ENCODE measurements around the gene NOTO. TPM values are rescaled to one million over a fixed set of nuclear protein-coding genes. Genes with fewer than 3 reads are reported as not detected.
"Not testable (repeated sequence)": the region's sequence is repeated elsewhere in the genome, so short reads cannot be mapped to it uniquely, and the experiment has no call there.

NOTO gene
- total and polyA plus RNA-seq, 2 of the 8 experiments (the other 6 are each of a cell fraction or from before 2014, with no cell fraction given): 0.33 to 0.54 TPM

- H2BK12ac ChIP-seq (ENCODE audit: low read depth, low read length); H3K23me2 ChIP-seq (ENCODE audit: low read depth, low read length); H3K79me1 ChIP-seq (ENCODE audit: low read depth, low read length); H3K36me3 ChIP-seq (ENCODE audit: control insufficient read depth in 2 of 4, insufficient read depth in 4 of 4, low read length in 3 of 4); POLR2A ChIA-PET (ENCODE audit: partially characterized antibody); H2AFZ ChIP-seq (ENCODE audit: low read length); H2BK5ac ChIP-seq (ENCODE audit: low read depth, low read length); H3K9me3 ChIP-seq (ENCODE audit: insufficient read depth in 2 of 2, low read depth in 1 of 2, low read length in 1 of 2); H4K5ac ChIP-seq (ENCODE audit: insufficient read length, low read depth, low read length); H3K79me2 ChIP-seq (ENCODE audit: control insufficient read depth in 1 of 2, insufficient read depth in 2 of 2, low read length in 2 of 2); H2BK120ac ChIP-seq (replicated peaks; ENCODE audit: low read depth, low read length); H4K91ac ChIP-seq (replicated peaks; ENCODE audit: insufficient read length, low read length); H3K27me3 ChIP-seq (replicated peaks in 1 of 4; ENCODE audit: control insufficient read depth in 3 of 4, extremely low read depth in 1 of 4, insufficient read depth in 3 of 4, low read length in 3 of 4); H3K9ac ChIP-seq (replicated peaks in 1 of 4; ENCODE audit: extremely low read depth in 1 of 4, low read depth in 3 of 4, low read length in 3 of 4); H2BK20ac ChIP-seq (ENCODE audit: low read length); H3K18ac ChIP-seq (ENCODE audit: extremely low read depth, low read length); H3K4me2 ChIP-seq (ENCODE audit: insufficient read depth in 1 of 2, low read depth in 2 of 2, low read length in 2 of 2); H3K27ac ChIP-seq (ENCODE audit: low read depth, low read length); H3K4me3 ChIP-seq (ENCODE audit: extremely low read depth in 1 of 4, insufficient read depth in 2 of 4, low read depth in 3 of 4, low read length in 4 of 4); FAIRE-seq; H3K23ac ChIP-seq (ENCODE audit: insufficient read length); H2BK15ac ChIP-seq (ENCODE audit: low read length); H4K20me1 ChIP-seq (replicated peaks in 1 of 2; ENCODE audit: control insufficient read depth in 1 of 2, insufficient read depth in 2 of 2, low read length in 2 of 2); H3K56ac ChIP-seq (replicated peaks; ENCODE audit: insufficient read length, low read depth, low read length); H3K4me1 ChIP-seq (replicated peaks in 1 of 4; ENCODE audit: control insufficient read depth in 3 of 4, insufficient read depth in 4 of 4, low read length in 3 of 4); H3K14ac ChIP-seq (ENCODE audit: insufficient read length); H4K8ac ChIP-seq (ENCODE audit: extremely low read depth, insufficient read depth, low read length); DNase-seq (ENCODE audit: low read depth in 1 of 2, low spot score in 2 of 2); H2AK5ac ChIP-seq (ENCODE audit: low read depth, low read length); H3K4ac ChIP-seq (replicated peaks; ENCODE audit: insufficient read length, low read depth, low read length): not testable (repeated sequence)
- CTCF ChIA-PET (ENCODE audit: partially characterized antibody): interaction anchor here (0.7 to 1.5 kb wide), 3 partner anchors 58 to 180 kb away, joined by 3 to 6 read pairs (median 4); no protein-coding TSS in a partner anchor
Observed at GRCh38 chr2:73168348-73168747, 34.0 kb upstream of the NOTO start.

DNA sequence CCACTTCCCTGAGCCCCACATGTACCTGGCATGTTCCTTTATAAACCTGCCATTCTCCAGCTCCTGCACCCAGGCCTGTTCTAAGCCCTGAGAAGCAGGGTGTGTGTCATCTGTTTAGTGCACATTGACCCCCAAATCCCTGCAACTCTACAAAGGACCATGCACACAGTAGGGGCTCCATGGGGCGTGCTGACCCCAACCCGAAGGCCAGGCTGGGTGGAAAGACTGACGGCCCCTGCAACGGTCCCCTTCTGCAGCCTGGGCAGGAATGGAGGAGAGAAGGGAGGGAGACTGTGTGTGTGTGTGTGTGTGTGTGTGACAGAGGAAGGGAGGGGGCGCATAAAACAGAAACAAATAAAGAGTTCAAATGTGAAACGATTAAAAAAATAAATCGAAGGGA is 32.0 kb upstream of the NOTO start:
- DNase-seq (ENCODE audit: low read depth in 1 of 2, low spot score in 2 of 2); H2BK5ac ChIP-seq (ENCODE audit: low read depth, low read length); CTCF ChIA-PET (ENCODE audit: partially characterized antibody); H2BK12ac ChIP-seq (ENCODE audit: low read depth, low read length); H3K4me2 ChIP-seq (ENCODE audit: insufficient read depth in 1 of 2, low read depth in 2 of 2, low read length in 2 of 2); H3K4me1 ChIP-seq (replicated peaks in 1 of 4; ENCODE audit: control insufficient read depth in 3 of 4, insufficient read depth in 4 of 4, low read length in 3 of 4); H3K18ac ChIP-seq (ENCODE audit: extremely low read depth, low read length); H2AFZ ChIP-seq (ENCODE audit: low read length); H4K91ac ChIP-seq (replicated peaks; ENCODE audit: insufficient read length, low read length); H3K56ac ChIP-seq (replicated peaks; ENCODE audit: insufficient read length, low read depth, low read length); H3K23me2 ChIP-seq (ENCODE audit: low read depth, low read length); FAIRE-seq; H3K9me3 ChIP-seq (ENCODE audit: insufficient read depth in 2 of 2, low read depth in 1 of 2, low read length in 1 of 2); H2BK20ac ChIP-seq (ENCODE audit: low read length); H2BK15ac ChIP-seq (ENCODE audit: low read length); H4K8ac ChIP-seq (ENCODE audit: extremely low read depth, insufficient read depth, low read length); H2AK5ac ChIP-seq (ENCODE audit: low read depth, low read length); H3K36me3 ChIP-seq (ENCODE audit: control insufficient read depth in 2 of 4, insufficient read depth in 4 of 4, low read length in 3 of 4); H2BK120ac ChIP-seq (replicated peaks; ENCODE audit: low read depth, low read length); H4K5ac ChIP-seq (ENCODE audit: insufficient read length, low read depth, low read length); H3K27ac ChIP-seq (ENCODE audit: low read depth, low read length); POLR2A ChIA-PET (ENCODE audit: partially characterized antibody); H4K20me1 ChIP-seq (replicated peaks in 1 of 2; ENCODE audit: control insufficient read depth in 1 of 2, insufficient read depth in 2 of 2, low read length in 2 of 2); H3K14ac ChIP-seq (ENCODE audit: insufficient read length); H3K4me3 ChIP-seq (ENCODE audit: extremely low read depth in 1 of 4, insufficient read depth in 2 of 4, low read depth in 3 of 4, low read length in 4 of 4); H3K4ac ChIP-seq (replicated peaks; ENCODE audit: insufficient read length, low read depth, low read length); H3K23ac ChIP-seq (ENCODE audit: insufficient read length); H3K9ac ChIP-seq (replicated peaks in 1 of 4; ENCODE audit: extremely low read depth in 1 of 4, low read depth in 3 of 4, low read length in 3 of 4); H3K79me2 ChIP-seq (ENCODE audit: control insufficient read depth in 1 of 2, insufficient read depth in 2 of 2, low read length in 2 of 2); H3K79me1 ChIP-seq (ENCODE audit: low read depth, low read length): not testable (repeated sequence)
- peaks cover 10 to 20% (median 18%) of the 10 kb centered on the region in 4 experiments for H3K27me3 ChIP-seq (replicated peaks in 1 of 4; ENCODE audit: control insufficient read depth in 3 of 4, extremely low read depth in 1 of 4, insufficient read depth in 3 of 4, low read length in 3 of 4)
- 70% methylated on average over 5 of the region's 7 CpGs; no CpG with 5 or more reads in 1 of the 2 experiments for WGBS, 2 experiments (ENCODE audit: extremely low coverage in 1 of 2, insufficient coverage in 1 of 2, insufficient read length in 1 of 2, insufficient replicate concordance in 2 of 2, low coverage in 1 of 2, low lambda C conversion rate in 2 of 2, missing lambda C conversion rate in 1 of 2)

Measured in H1 (cell line).